ENCODE results near the gene PLEK2.

Gene PLEK2

DNA sequence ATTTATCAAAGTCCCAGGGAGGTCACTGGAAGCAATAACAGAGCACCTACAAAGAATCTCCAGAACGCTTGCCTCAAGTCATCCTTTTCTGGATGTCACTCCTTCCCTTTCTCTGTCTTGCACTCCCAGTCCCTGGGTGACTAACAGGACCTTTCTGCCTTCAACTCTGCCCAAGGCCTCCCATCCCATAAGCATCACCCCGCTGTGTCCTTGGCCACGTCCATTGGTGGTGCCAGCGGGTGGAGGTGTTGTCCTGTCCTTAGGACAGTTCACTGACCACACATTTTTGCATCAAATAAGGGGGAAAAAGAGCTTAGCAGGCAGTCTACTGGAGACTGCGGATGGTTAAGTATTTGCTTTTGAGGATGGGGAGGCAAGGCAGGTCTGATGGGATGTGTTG lies 23.6 kb upstream of the PLEK2 start:
- TF ChIP-seq TOX (CRISPR knock-in tag; IDR thresholded peaks at IDR 0.05; ENCODE audit: borderline replicate concordance) (no peak), TSHZ2 (CRISPR knock-in tag; IDR thresholded peaks at IDR 0.05) (no peak), OSR1 (CRISPR knock-in tag; IDR thresholded peaks at IDR 0.05) (no peak), ESRRG (CRISPR knock-in tag; IDR thresholded peaks at IDR 0.05) (no peak), CSDC2 (CRISPR knock-in tag; IDR thresholded peaks at IDR 0.05) (no peak), GLIS3 (CRISPR knock-in tag; IDR thresholded peaks at IDR 0.05) (no peak), RARB (CRISPR knock-in tag; IDR thresholded peaks at IDR 0.05) (no peak), SNAI2 (CRISPR knock-in tag; IDR thresholded peaks at IDR 0.05) (no peak), ARNTL (CRISPR knock-in tag; IDR thresholded peaks at IDR 0.05; ENCODE audit: borderline replicate concordance, low read depth) (no peak), PPARA (CRISPR knock-in tag; IDR thresholded peaks at IDR 0.05; ENCODE audit: borderline replicate concordance) (no peak), POU6F1 (CRISPR knock-in tag; IDR thresholded peaks at IDR 0.05; ENCODE audit: borderline replicate concordance, low read depth) (no peak), ZNF70 (CRISPR knock-in tag; IDR thresholded peaks at IDR 0.05) (no peak), ZFP3 (CRISPR knock-in tag; IDR thresholded peaks at IDR 0.05) (no peak), ZFP30 (CRISPR knock-in tag; IDR thresholded peaks at IDR 0.05) (no peak), PATZ1 (CRISPR knock-in tag; IDR thresholded peaks at IDR 0.05; ENCODE audit: borderline replicate concordance) (no peak), TCF4 (CRISPR knock-in tag; IDR thresholded peaks at IDR 0.05; ENCODE audit: borderline replicate concordance) (no peak), BACH2 (CRISPR knock-in tag; IDR thresholded peaks at IDR 0.05; ENCODE audit: borderline replicate concordance) (no peak), ZNF565 (CRISPR knock-in tag; conservative IDR thresholded peaks at IDR 0.05; ENCODE audit: low read depth) (no peak)
- TF ChIP-seq, protein P1, sequence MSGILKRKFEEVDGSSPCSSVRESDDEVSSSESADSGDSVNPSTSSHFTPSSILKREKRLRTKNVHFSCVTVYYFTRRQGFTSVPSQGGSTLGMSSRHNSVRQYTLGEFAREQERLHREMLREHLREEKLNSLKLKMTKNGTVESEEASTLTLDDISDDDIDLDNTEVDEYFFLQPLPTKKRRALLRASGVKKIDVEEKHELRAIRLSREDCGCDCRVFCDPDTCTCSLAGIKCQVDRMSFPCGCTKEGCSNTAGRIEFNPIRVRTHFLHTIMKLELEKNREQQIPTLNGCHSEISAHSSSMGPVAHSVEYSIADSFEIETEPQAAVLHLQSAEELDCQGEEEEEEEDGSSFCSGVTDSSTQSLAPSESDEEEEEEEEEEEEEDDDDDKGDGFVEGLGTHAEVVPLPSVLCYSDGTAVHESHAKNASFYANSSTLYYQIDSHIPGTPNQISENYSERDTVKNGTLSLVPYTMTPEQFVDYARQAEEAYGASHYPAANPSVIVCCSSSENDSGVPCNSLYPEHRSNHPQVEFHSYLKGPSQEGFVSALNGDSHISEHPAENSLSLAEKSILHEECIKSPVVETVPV (CRISPR knock-in tag; IDR thresholded peaks at IDR 0.05), result no peak
- TF ChIP-seq, protein P2, sequence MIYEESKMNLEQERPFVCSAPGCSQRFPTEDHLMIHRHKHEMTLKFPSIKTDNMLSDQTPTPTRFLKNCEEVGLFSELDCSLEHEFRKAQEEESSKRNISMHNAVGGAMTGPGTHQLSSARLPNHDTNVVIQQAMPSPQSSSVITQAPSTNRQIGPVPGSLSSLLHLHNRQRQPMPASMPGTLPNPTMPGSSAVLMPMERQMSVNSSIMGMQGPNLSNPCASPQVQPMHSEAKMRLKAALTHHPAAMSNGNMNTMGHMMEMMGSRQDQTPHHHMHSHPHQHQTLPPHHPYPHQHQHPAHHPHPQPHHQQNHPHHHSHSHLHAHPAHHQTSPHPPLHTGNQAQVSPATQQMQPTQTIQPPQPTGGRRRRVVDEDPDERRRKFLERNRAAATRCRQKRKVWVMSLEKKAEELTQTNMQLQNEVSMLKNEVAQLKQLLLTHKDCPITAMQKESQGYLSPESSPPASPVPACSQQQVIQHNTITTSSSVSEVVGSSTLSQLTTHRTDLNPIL (CRISPR knock-in tag; IDR thresholded peaks at IDR 0.05; ENCODE audit: low read depth), result no peak
- ATAC-seq, result no peak

DNA sequence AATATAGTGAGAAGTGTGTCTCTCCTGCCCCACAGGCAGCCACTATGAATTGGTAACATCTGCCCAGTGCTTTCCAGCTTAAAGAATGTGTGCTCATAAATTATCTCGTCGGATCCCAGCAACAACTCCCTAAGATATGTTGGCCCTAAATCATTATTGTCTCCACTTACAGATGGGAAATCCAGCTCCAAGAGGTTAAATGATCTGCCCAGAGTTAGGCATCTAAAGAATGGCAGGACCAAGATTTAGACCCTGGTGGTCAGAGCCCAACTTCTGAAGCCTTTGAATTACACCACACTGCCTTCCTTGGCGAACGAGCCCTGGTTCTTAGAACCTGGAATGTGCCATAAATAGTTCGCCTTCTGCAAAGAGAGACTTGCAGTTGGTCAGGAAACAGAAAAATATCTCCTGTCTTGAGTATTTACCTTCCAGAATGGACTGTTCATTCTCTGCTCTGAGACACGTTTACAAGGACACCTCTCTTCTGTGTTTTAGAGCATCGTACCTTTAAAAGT lies 20.1 kb upstream of the PLEK2 start:
- TF ChIP-seq RARB (CRISPR knock-in tag; IDR thresholded peaks at IDR 0.05), result no peak
- no peak for TF ChIP-seq SNAI2 (CRISPR knock-in tag; IDR thresholded peaks at IDR 0.05)
- TF ChIP-seq OSR1 (CRISPR knock-in tag; IDR thresholded peaks at IDR 0.05), result no peak
- TF ChIP-seq, protein P1 (CRISPR knock-in tag; IDR thresholded peaks at IDR 0.05), result no peak
- TF ChIP-seq, protein P2 (CRISPR knock-in tag; IDR thresholded peaks at IDR 0.05; ENCODE audit: low read depth), result no peak
- no peak for TF ChIP-seq PATZ1 (CRISPR knock-in tag; IDR thresholded peaks at IDR 0.05; ENCODE audit: borderline replicate concordance)
- no peak for TF ChIP-seq ZNF565 (CRISPR knock-in tag; conservative IDR thresholded peaks at IDR 0.05; ENCODE audit: low read depth)
- no peak for TF ChIP-seq ZC3H10 (CRISPR knock-in tag; IDR thresholded peaks at IDR 0.05)
- no peak for TF ChIP-seq TCF4 (CRISPR knock-in tag; IDR thresholded peaks at IDR 0.05; ENCODE audit: borderline replicate concordance)
- no peak for TF ChIP-seq POU6F1 (CRISPR knock-in tag; IDR thresholded peaks at IDR 0.05; ENCODE audit: borderline replicate concordance, low read depth)
- TF ChIP-seq ARNTL (CRISPR knock-in tag; IDR thresholded peaks at IDR 0.05; ENCODE audit: borderline replicate concordance, low read depth), result no peak
- TF ChIP-seq PPARA (CRISPR knock-in tag; IDR thresholded peaks at IDR 0.05; ENCODE audit: borderline replicate concordance), result no peak
- no peak for ATAC-seq
